ENCODE data around the gene NRXN3.

NRXN3 gene

GRCh38 chr14:79916892-79917291 is 1746.7 kb downstream of the NRXN3 start:
- no peak for TF ChIP-seq CTCF (IDR thresholded peaks at IDR 0.05; ENCODE audit: insufficient read depth, low read depth, low read length, missing control alignments)
- DNase-seq (ENCODE audit: low read depth): no peak
- H3K4me3 ChIP-seq (ENCODE audit: low read depth, low read length): no peak overlapping the region
